ENCODE data around the gene MPRIP. TPM values are rescaled to one million over a fixed set of nuclear protein-coding genes. Genes with fewer than 3 reads are reported as not detected.

Gene MPRIP
- total RNA-seq, 1 donor from 2014 or later, result 275 TPM

DNA sequence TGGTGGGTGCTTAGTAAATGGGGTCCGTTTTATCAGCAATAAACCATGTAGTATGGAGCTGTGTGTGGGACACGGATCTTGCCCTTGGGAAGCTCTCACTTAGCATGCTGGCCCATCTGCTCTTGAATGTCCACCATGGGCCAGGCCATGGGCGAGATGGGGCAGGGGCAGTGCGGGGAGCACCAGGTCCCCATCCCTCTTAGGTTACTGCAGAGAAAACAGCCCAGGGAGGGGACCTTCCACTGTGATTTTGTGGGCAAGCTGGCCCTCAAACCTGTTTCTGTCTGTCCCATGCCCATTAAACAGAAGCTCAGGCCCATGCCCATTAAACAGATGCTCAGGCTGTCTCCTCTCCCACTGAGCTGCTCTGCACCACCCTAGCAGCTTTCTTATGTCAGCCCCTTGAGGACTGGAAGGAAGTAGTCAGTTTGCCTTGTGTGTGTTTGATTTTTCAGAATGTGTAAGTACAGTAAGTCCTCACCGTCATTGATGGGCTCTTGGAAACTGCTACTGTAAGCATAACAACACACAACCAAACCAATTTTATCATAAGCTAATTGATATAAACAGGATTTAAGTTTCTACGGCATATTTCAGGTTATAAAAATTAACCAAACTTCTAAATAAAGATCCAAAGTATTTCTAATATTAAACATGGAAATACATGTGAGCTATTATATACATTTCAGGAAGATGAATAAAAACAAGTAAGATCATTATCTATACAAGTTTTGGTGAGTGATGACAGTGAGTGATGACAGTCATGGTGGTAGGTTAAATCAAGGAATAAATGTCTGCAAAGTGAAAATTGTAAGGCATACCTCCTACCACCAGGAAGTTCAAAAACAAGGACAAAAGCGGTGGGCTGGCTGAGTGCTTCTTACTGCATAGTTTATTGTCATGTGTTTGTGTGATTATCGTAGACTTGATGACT lies 11.5 kb downstream of the MPRIP start:
- peak; percentile 43 for DNase-seq (ENCODE audit: extremely low spot score, unreplicated experiment)
- TF ChIP-seq, protein P1, sequence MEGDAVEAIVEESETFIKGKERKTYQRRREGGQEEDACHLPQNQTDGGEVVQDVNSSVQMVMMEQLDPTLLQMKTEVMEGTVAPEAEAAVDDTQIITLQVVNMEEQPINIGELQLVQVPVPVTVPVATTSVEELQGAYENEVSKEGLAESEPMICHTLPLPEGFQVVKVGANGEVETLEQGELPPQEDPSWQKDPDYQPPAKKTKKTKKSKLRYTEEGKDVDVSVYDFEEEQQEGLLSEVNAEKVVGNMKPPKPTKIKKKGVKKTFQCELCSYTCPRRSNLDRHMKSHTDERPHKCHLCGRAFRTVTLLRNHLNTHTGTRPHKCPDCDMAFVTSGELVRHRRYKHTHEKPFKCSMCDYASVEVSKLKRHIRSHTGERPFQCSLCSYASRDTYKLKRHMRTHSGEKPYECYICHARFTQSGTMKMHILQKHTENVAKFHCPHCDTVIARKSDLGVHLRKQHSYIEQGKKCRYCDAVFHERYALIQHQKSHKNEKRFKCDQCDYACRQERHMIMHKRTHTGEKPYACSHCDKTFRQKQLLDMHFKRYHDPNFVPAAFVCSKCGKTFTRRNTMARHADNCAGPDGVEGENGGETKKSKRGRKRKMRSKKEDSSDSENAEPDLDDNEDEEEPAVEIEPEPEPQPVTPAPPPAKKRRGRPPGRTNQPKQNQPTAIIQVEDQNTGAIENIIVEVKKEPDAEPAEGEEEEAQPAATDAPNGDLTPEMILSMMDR (conservative IDR thresholded peaks at IDR 0.05), result no peak
- Mint-ChIP-seq H3K36me3 (peaks cover 9% of the 10 kb centered on the region), H3K9me3 (no peaks in the 10 kb centered on the region), H3K27ac (peak overlapping the region; percentile 68), H3K27me3 (no peaks in the 10 kb centered on the region), H3K4me1 (ENCODE audit: unreplicated experiment) (peaks cover 47% of the 10 kb centered on the region), H3K4me3 (no peak overlapping the region)

DNA sequence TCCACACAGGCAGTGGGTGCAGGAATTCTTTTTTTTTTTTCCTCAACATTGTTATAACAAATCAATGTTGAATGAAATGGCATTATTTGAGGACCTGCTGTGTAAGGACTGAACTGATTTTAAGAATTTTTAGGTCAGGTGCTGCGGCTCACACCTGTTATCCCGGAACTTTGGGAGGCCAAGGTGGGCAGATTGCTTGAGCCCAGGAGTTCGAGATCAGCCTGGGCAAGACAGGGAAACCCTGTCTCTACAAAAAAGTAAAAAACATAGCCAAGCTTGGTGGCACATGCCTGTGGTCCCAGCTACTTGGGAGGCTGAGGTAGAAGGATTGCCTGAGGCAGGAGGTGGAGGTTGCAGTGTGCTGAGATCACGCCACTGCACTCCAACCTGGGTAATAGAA lies 12.4 kb downstream of the MPRIP start:
- peak overlapping the region; percentile 68 for H3K27ac Mint-ChIP-seq
- peak; percentile 13 for DNase-seq (ENCODE audit: extremely low spot score, unreplicated experiment)
- no peaks in the 10 kb centered on the region for H3K27me3 Mint-ChIP-seq

DNA sequence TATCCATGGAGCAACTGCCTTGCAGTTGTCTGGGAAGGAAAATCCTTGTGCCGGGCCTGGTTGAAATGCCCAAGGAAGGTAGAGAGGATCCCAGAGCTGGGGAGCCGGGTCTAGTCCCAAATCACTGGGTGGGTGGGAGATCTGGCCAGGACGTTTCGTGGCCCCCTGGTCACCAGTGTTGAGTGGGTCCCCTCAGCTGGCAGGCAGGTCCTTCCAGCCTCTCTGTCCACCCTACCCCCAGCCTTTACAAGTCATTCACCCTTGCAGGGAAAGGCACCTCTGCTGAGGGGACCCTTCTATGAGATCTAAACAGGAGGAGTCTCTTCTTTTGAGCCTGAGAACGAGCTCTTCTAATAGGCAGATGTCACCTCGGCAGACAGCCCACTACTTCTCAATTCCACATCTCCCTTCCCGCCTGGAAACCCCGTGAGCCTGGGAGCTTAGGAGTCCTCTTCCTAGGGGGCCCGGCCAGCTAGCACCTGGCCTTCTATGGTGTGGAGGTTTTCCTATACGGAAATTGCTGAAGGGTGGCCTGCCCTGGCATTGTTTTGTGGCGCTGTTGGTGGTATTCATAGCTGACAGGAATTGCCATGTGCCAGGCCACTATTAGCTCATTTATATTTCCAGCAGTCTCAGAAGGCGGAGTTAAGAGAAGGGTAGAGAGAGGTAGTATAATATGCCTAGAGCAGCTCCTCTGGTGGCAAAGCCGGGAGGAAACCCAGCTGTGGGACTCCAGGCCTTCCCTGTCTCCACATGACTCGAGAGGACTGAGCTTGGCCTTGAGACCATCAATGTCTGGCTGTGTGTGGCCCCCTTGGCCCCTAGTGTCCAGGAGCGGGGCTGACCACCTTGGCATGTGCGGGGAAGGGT lies 13.3 kb downstream of the MPRIP start:
- TF ChIP-seq, protein P1 (conservative IDR thresholded peaks at IDR 0.05), result no peak
- DNase-seq (ENCODE audit: extremely low spot score, unreplicated experiment), result peak; percentile 64
- Mint-ChIP-seq H3K4me1 (ENCODE audit: unreplicated experiment) (peaks cover 46% of the 10 kb centered on the region), H3K27ac (peak overlapping the region; percentile 64), H3K9me3 (no peaks in the 10 kb centered on the region), H3K36me3 (peaks cover 7% of the 10 kb centered on the region), H3K4me3 (no peak overlapping the region), H3K27me3 (no peaks in the 10 kb centered on the region)

More for the DNA sequence above, 12.4 kb downstream of the MPRIP start:
- Mint-ChIP-seq H3K4me1 (ENCODE audit: unreplicated experiment) (peaks cover 45% of the 10 kb centered on the region), H3K9me3 (no peaks in the 10 kb centered on the region), H3K36me3 (peaks cover 7% of the 10 kb centered on the region), H3K4me3 (no peak overlapping the region)
- TF ChIP-seq, protein P1 (conservative IDR thresholded peaks at IDR 0.05), result no peak

DNA sequence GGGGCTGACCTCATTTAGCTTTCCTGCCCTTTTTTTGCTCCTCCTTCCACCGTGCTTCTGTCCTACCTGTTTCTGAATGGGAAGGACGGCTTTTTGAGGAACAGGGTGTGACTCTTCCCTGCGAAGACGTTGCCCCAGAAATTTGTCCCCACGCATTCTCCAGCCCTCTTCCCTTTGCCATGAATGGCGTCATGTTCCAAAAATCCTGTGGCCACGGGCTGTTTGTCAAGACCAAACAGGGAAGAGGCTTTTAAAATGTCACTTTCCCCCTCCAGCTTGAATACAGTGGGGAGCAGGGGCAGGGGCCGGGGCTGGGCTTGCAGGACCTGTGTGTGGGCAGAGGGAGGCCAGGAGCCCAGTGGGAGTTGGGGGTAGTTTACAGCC lies 13.9 kb downstream of the MPRIP start:
- H3K27ac Mint-ChIP-seq, result peak overlapping the region; percentile 64
- H3K36me3 Mint-ChIP-seq, result peaks cover 7% of the 10 kb centered on the region
- H3K9me3 Mint-ChIP-seq, result no peaks in the 10 kb centered on the region
- no peaks in the 10 kb centered on the region for H3K27me3 Mint-ChIP-seq
- DNase-seq (ENCODE audit: extremely low spot score, unreplicated experiment), result no peak
- no peak overlapping the region for H3K4me3 Mint-ChIP-seq
- TF ChIP-seq, protein P1 (conservative IDR thresholded peaks at IDR 0.05), result no peak
- peaks cover 46% of the 10 kb centered on the region for H3K4me1 Mint-ChIP-seq (ENCODE audit: unreplicated experiment)

DNA sequence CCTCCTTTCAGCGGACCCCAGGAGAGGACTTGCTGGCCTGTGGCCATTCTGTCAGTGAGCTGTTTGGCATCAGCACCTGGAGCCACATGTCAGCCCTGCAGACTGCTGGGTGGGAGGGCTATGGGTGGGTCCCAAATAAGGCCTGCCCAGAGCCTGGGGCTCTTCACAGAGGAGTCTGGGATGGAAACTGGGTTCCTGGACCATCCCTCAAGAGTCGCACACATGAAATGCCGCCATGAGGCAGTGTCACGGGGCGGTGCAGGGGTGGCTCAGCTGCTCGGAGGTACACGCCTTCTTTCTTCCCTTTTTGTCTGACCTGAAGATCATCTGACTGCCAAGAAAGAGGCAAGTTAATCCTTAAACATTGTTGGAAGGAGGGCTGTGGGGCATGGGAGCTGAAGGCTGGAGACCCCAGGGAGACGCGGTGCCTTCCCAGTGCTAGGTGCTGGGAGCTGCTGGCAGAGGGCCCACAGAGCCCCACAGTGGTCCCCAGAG lies 14.8 kb downstream of the MPRIP start:
- peaks cover 7% of the 10 kb centered on the region for H3K36me3 Mint-ChIP-seq
- H3K4me1 Mint-ChIP-seq (ENCODE audit: unreplicated experiment), result peaks cover 41% of the 10 kb centered on the region
- no peak overlapping the region for H3K4me3 Mint-ChIP-seq
- TF ChIP-seq, protein P1 (conservative IDR thresholded peaks at IDR 0.05), result no peak
- H3K9me3 Mint-ChIP-seq, result no peaks in the 10 kb centered on the region
- H3K27ac Mint-ChIP-seq, result peak overlapping the region; percentile 62
- no peaks in the 10 kb centered on the region for H3K27me3 Mint-ChIP-seq
- DNase-seq (ENCODE audit: extremely low spot score, unreplicated experiment), result peak; percentile 57

Data from type B pancreatic cell (in vitro differentiated cells).